Measurements from ENCODE around the gene FAM237B. TPM values are rescaled to one million over a fixed set of nuclear protein-coding genes. Genes with fewer than 3 reads are reported as not detected.

The FAM237B gene
- polyA plus RNA-seq, 2 of the 4 experiments (the other 2 are of a cell fraction) = not detected

DNA sequence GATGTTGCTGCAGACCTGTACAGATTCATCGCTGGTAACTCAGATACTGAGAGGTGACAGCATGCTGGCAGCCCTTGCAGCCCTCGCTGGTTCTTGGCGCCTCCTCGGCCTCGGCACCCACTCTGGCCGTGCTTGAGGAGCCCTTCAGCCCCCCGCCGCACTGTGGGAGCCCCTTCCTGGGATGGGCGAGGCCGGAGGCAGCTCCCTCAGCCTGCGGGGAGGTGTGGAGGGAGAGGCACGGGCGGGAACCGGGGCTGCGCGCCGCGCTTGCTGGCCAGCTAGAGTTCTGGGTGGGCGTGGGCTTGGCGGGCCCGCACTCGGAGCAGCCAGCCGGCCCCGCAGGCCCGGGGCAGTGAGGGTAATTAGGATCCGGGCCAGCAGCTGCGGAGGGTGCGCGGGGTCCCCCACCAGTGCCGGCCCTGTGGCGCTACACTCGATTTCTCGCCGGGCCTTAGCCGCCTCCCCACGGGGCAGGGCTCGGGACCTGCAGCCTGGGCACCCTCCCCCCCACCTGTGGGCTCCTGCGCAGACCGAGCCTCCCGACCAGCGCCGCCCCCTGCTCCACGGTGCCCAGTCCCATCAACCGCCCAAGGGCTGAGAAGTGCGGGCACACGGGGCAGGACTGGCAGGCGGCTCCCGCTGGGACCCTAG is 13.2 kb upstream of the FAM237B start:
- no peak overlapping the region for H3K4me3 ChIP-seq
- no peaks in the 10 kb centered on the region for H3K9me3 ChIP-seq
- ATAC-seq (no peak), FAIRE-seq (no peak), DNase-seq (ENCODE audit: low read depth in 1 of 2, low spot score in 1 of 2) (no peak)
- ChIA-PET POLR2A (no interaction called here), CTCF (no interaction called here)
- TF ChIP-seq MAFK (IDR thresholded peaks at IDR 0.05; ENCODE audit: partially characterized antibody) = no peak
- TF ChIP-seq JUN (IDR thresholded peaks at IDR 0.05) = no peak
- TF ChIP-seq TFCP2L1 (CRISPR knock-in tag; IDR thresholded peaks at IDR 0.05) = no peak
- no peak for TF ChIP-seq FOSB (CRISPR knock-in tag; IDR thresholded peaks at IDR 0.05)
- TF ChIP-seq MAZ (IDR thresholded peaks at IDR 0.05; ENCODE audit: borderline replicate concordance, low read depth, low read length) = no peak
- TF ChIP-seq CHD2 (IDR thresholded peaks at IDR 0.05; ENCODE audit: low read length, partially characterized antibody) = no peak
- no peak for TF ChIP-seq JUNB (IDR thresholded peaks at IDR 0.05)
- no peak for TF ChIP-seq FOSL2 (IDR thresholded peaks at IDR 0.05)
- no peak for TF ChIP-seq FOSL2 (CRISPR knock-in tag; IDR thresholded peaks at IDR 0.05)
- TF ChIP-seq POLR2A (IDR thresholded peaks at IDR 0.05; ENCODE audit: low read length) = no peak
- no peak for TF ChIP-seq FOXS1 (CRISPR knock-in tag; IDR thresholded peaks at IDR 0.05)
- TF ChIP-seq EP300 (IDR thresholded peaks at IDR 0.05) = no peak
- TF ChIP-seq, protein P1, sequence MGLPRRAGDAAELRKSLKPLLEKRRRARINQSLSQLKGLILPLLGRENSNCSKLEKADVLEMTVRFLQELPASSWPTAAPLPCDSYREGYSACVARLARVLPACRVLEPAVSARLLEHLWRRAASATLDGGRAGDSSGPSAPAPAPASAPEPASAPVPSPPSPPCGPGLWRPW (IDR thresholded peaks at IDR 0.05) = no peak
- no peak for TF ChIP-seq ZFP36 (IDR thresholded peaks at IDR 0.05; ENCODE audit: borderline replicate concordance, partially characterized antibody)
- TF ChIP-seq, protein P2, sequence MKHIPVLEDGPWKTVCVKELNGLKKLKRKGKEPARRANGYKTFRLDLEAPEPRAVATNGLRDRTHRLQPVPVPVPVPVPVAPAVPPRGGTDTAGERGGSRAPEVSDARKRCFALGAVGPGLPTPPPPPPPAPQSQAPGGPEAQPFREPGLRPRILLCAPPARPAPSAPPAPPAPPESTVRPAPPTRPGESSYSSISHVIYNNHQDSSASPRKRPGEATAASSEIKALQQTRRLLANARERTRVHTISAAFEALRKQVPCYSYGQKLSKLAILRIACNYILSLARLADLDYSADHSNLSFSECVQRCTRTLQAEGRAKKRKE (CRISPR knock-in tag; IDR thresholded peaks at IDR 0.05; ENCODE audit: low read depth) = no peak
- no peak for TF ChIP-seq CBX8 (IDR thresholded peaks at IDR 0.05)
- TF ChIP-seq ZNF302 (CRISPR knock-in tag; IDR thresholded peaks at IDR 0.05) = no peak
- no peaks in the 10 kb centered on the region for H3K4me1 ChIP-seq
- no peak overlapping the region for H3K4me2 ChIP-seq
- H3K27ac ChIP-seq = no peak overlapping the region
- 70% methylated on average over 21 of the region's 48 CpGs for WGBS (ENCODE audit: missing lambda C conversion rate)

DNA sequence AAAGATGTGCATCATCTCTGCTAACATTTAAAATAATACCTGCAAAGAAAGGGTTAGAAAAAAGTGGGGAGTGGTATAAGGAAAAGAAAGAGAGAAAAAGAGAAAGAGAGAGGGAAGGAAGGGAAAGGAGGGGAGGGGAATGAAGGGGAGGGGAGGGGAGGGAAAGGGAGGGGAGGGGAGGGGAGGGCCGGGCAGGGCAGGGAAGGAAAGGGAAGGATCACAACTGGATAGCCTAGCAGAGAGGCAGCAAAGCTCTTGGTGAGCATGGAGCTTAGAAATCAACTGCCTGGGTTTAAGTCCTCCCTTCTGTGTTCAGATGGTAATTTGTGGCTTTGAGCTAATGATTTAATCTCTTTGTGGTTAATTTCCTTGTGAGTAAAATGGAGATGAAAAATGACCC is 5.4 kb upstream of the FAM237B start:
- Histone ChIP-seq H3K4me3 (no peak overlapping the region), H3K4me1 (0 out of 3 replicates have a peak, but pooled peaks cover under 1% of the 10 kb centered on the region), H3K27ac (no peak overlapping the region), H3K9me3 (0 out of 3 replicates have a peak, but pooled peaks cover 3% of the 10 kb centered on the region), H3K4me2 (no peak overlapping the region)
- FAIRE-seq = no peak
- no CpG with 5 or more reads among the region's 1 CpG for WGBS (ENCODE audit: missing lambda C conversion rate)
- DNase-seq (ENCODE audit: low read depth in 1 of 2, low spot score in 1 of 2) = no peak
- ChIA-PET POLR2A (no interaction called here), CTCF (no interaction called here)
- no peak for ATAC-seq
- TF ChIP-seq JUN (IDR thresholded peaks at IDR 0.05) (no peak), HEYL (CRISPR knock-in tag; IDR thresholded peaks at IDR 0.05) (no peak), HOXB13 (CRISPR knock-in tag; IDR thresholded peaks at IDR 0.05; ENCODE audit: low read depth) (no peak), GATA3 (IDR thresholded peaks at IDR 0.05; ENCODE audit: borderline replicate concordance) (no peak)
- TF ChIP-seq, protein P3, sequence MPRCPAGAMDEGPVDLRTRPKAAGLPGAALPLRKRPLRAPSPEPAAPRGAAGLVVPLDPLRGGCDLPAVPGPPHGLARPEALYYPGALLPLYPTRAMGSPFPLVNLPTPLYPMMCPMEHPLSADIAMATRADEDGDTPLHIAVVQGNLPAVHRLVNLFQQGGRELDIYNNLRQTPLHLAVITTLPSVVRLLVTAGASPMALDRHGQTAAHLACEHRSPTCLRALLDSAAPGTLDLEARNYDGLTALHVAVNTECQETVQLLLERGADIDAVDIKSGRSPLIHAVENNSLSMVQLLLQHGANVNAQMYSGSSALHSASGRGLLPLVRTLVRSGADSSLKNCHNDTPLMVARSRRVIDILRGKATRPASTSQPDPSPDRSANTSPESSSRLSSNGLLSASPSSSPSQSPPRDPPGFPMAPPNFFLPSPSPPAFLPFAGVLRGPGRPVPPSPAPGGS (IDR thresholded peaks at IDR 0.05) = no peak

DNA sequence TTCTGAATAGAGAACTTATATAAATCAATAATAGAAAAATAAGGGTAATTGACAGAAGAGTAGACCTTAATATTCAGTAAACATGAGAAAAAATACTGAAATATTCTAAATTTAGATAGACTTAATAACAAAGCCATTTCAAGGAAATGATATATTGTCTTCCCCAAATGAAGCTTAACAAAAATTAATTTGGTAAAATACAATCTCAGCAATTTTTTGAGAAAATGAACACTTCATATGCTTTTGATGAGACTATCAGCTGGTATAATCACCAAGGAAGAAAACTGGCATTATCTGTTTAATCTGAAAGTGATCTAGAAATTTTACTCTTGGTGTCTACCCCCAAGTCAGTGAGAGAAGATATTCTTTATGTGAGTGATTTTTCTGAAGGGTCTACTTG is 1.7 kb upstream of the FAM237B start:
- H3K4me3 ChIP-seq = no peak overlapping the region
- 0 out of 3 replicates have a peak, but pooled peaks cover 5% of the 10 kb centered on the region for H3K4me1 ChIP-seq
- H3K9me3 ChIP-seq = 0 out of 3 replicates have a peak, but pooled peaks cover 3% of the 10 kb centered on the region
- ATAC-seq (no peak), FAIRE-seq (no peak), DNase-seq (ENCODE audit: low read depth in 1 of 2, low spot score in 1 of 2) (no peak)
- TF ChIP-seq MAFK (IDR thresholded peaks at IDR 0.05; ENCODE audit: partially characterized antibody) = peak; percentile 45
- TF ChIP-seq, protein P3 (IDR thresholded peaks at IDR 0.05) = no peak
- TF ChIP-seq, protein P4, sequence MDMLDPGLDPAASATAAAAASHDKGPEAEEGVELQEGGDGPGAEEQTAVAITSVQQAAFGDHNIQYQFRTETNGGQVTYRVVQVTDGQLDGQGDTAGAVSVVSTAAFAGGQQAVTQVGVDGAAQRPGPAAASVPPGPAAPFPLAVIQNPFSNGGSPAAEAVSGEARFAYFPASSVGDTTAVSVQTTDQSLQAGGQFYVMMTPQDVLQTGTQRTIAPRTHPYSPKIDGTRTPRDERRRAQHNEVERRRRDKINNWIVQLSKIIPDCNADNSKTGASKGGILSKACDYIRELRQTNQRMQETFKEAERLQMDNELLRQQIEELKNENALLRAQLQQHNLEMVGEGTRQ (IDR thresholded peaks at IDR 0.05) = no peak
- CTCF ChIA-PET = interaction anchor here (0.9 kb wide), 1 partner anchor 25 kb away, joined by 3 read pairs; no protein-coding TSS in a partner anchor
- no peak overlapping the region for H3K27ac ChIP-seq
- POLR2A ChIA-PET = no interaction called here
- no peak overlapping the region for H3K4me2 ChIP-seq
